ENCODE results near the gene PLSCR5.

PLSCR5 gene

GRCh38 chr3:146539315-146539714 lies 65.8 kb downstream of the PLSCR5 start:
- DNase-seq (ENCODE audit: extremely low read depth, low read depth), result no peak
- no peak overlapping the region for H3K4me3 ChIP-seq (replicated peaks; ENCODE audit: low read depth, low read length)
- TF ChIP-seq CTCF (IDR thresholded peaks at IDR 0.05; ENCODE audit: low read depth, low read length, missing control alignments), result no peak

DNA sequence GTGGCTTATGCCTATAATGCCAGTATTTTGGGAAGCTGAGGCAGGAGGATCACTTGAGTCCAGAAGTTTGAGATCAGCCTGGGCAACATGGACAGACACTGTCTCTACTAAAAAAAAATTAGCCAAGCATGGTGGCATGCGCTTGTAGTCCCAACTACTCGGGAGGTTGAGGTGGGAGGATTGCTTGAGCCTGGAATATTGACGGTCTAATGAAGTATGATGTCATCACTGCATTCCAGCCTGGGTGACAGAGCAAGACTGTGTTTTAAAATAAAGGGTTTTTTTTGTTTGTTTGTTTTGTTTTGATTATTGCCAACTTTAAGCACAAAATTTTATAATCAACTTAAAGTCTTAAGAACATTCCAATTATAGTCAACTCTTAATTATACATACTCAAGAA lies 67.5 kb downstream of the PLSCR5 start:
- no peak overlapping the region for H3K4me3 ChIP-seq (replicated peaks; ENCODE audit: low read depth, low read length)
- TF ChIP-seq CTCF (IDR thresholded peaks at IDR 0.05; ENCODE audit: low read depth, low read length, missing control alignments), result no peak

DNA sequence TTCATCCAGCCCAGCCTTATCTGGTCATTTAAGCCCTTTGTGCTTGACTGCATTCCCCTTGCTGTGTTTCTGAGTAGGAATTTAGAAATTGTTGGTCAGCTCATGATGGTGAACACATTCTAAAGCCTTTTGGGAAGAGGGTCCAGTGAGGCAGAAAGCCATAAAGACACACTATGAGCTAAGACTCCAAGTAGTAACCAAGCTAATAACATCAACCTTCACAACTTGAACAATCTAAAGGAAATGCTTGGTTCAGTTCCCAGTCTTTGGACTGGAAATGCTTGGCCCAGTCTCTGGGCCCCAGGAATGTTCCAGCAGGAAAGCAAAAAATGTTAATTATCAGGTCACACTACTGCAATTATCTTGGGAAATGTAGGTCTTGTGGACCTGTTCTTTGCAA lies 68.5 kb downstream of the PLSCR5 start:
- H3K4me3 ChIP-seq (replicated peaks; ENCODE audit: low read depth, low read length), result no peak overlapping the region
- TF ChIP-seq CTCF (IDR thresholded peaks at IDR 0.05; ENCODE audit: low read depth, low read length, missing control alignments), result no peak
- DNase-seq (ENCODE audit: extremely low read depth, low read depth), result no peak

More for the DNA sequence above, 67.5 kb downstream of the PLSCR5 start:
- no peak for DNase-seq (ENCODE audit: extremely low read depth, low read depth)
